Transverse colon (tissue), 4 donors: ENCODE data around the gene CRYZ.

Experiments used
- CTCF ChIP-seq, 5 experiments: fragments of 200-600 bp in 3 of 5; fragments of 450-650 bp in 2 of 5; sonication (generic) in 3 of 5; IDR thresholded peaks; 1 replicate in 2 of 5; 2 replicates in 3 of 5; pipeline ENCODE4 v1.5.1; 2016 to 2017; ENCODE audit warnings: antibody characterized with exemption in 5 of 5, inconsistent platforms in 3 of 5, mild to moderate bottlenecking in 2 of 5, moderate library complexity in 1 of 5
- EP300 ChIP-seq: sonication (generic); formaldehyde crosslinking; IDR thresholded peaks from one replicate; pipeline ENCODE4 v1.6.1; 2017; ENCODE audit warnings: antibody characterized with exemption, low read depth
- POLR2A ChIP-seq: fragments of 450-650 bp; IDR thresholded peaks from one replicate; pipeline ENCODE4 v1.6.1; 2016; ENCODE audit warnings: antibody characterized with exemption, mild to moderate bottlenecking, moderate library complexity
- POLR2AphosphoS5 ChIP-seq, 3 donors: sonication (generic); formaldehyde crosslinking; IDR thresholded peaks; one replicate each; pipeline ENCODE4 v1.6.1; 2016; ENCODE audit warnings: antibody characterized with exemption in 3 of 3

GRCh38 chr1:74714429-74715235, 18.2 kb downstream of the CRYZ start:
- TF ChIP-seq POLR2A (no peak), CTCF (IDR thresholded peaks at IDR 0.05) (no peak), POLR2AphosphoS5 (IDR thresholded peaks at IDR 0.05) (no peak), EP300 (no peak)
